Suprapubic skin (tissue), 4 donors: ENCODE measurements around the gene MFN2.

ENCODE experiments used
- CTCF ChIP-seq, 2 donors: fragments of 200-600 bp in 1 of 2; fragments of 450-650 bp in 1 of 2; sonication (generic) in 1 of 2; IDR thresholded peaks; one replicate each; pipeline ENCODE4 v1.5.1; 2016 to 2019; ENCODE audit warnings: antibody characterized with exemption in 2 of 2, mild to moderate bottlenecking in 1 of 2, moderate library complexity in 1 of 2
- POLR2A ChIP-seq, 2 donors: fragments of 450-650 bp; IDR thresholded peaks; one replicate each; pipeline ENCODE4 v1.6.1; 2017; ENCODE audit warnings: antibody characterized with exemption in 2 of 2, mild to moderate bottlenecking in 2 of 2, moderate library complexity in 2 of 2
- POLR2AphosphoS5 ChIP-seq, 3 donors: sonication (generic); formaldehyde crosslinking; IDR thresholded peaks; one replicate each; pipeline ENCODE4 v1.6.1; 2017; ENCODE audit warnings: antibody characterized with exemption in 3 of 3

- TF ChIP-seq CTCF (IDR thresholded peaks at IDR 0.05) (no peak), POLR2A (IDR thresholded peaks at IDR 0.05) (no peak), POLR2AphosphoS5 (IDR thresholded peaks at IDR 0.05) (no peak)
Observed at GRCh38 chr1:12035312-12035711, 55.1 kb downstream of the MFN2 start.
